Rectal smooth muscle tissue (tissue), 1 donor: ENCODE results near the gene MRPL44.

Experiments used
- H3K27ac ChIP-seq: one replicate; pipeline ENCODE4 v1.7.0; 2013; ENCODE audit warnings: low read depth, low read length, inconsistent platforms
- H3K27me3 ChIP-seq: one replicate; pipeline ENCODE4 v1.7.0; 2013; ENCODE audit warnings: low read length; ENCODE audit not compliant: control insufficient read depth, insufficient read depth
- H3K36me3 ChIP-seq: one replicate; pipeline ENCODE4 v1.7.0; 2013; ENCODE audit warnings: low read length; ENCODE audit not compliant: control insufficient read depth, insufficient read depth
- H3K4me1 ChIP-seq: one replicate; pipeline ENCODE4 v1.7.0; 2013; ENCODE audit warnings: low read length; ENCODE audit not compliant: control insufficient read depth, insufficient read depth
- H3K4me3 ChIP-seq: one replicate; pipeline ENCODE4 v1.7.0; 2013; ENCODE audit warnings: low read length
- H3K9ac ChIP-seq: one replicate; pipeline ENCODE4 v1.7.0; 2013; ENCODE audit warnings: low read length

The MRPL44 gene

GRCh38 chr2:223967981-223968380 lies 10.7 kb downstream of the MRPL44 start:
- no peaks in the 10 kb centered on the region for H3K4me1 ChIP-seq
- no peak overlapping the region for H3K9ac ChIP-seq
- no peak overlapping the region for H3K4me3 ChIP-seq
- no peaks in the 10 kb centered on the region for H3K27me3 ChIP-seq
- peaks cover 2% of the 10 kb centered on the region for H3K36me3 ChIP-seq
- no peak overlapping the region for H3K27ac ChIP-seq

- Histone ChIP-seq H3K27me3 (no peaks in the 10 kb centered on the region), H3K4me3 (no peak overlapping the region), H3K36me3 (peaks cover 2% of the 10 kb centered on the region), H3K27ac (no peak overlapping the region), H3K4me1 (no peaks in the 10 kb centered on the region), H3K9ac (no peak overlapping the region)
Observed at GRCh38 chr2:223969315-223969714, 12.1 kb downstream of the MRPL44 start.

GRCh38 chr2:223969856-223970255 lies 12.6 kb downstream of the MRPL44 start:
- no peaks in the 10 kb centered on the region for H3K4me1 ChIP-seq
- no peaks in the 10 kb centered on the region for H3K27me3 ChIP-seq
- no peak overlapping the region for H3K27ac ChIP-seq
- peaks cover 2% of the 10 kb centered on the region for H3K36me3 ChIP-seq
- H3K9ac ChIP-seq = no peak overlapping the region
- no peak overlapping the region for H3K4me3 ChIP-seq

- no peak overlapping the region for H3K9ac ChIP-seq
- H3K27me3 ChIP-seq = no peaks in the 10 kb centered on the region
- no peak overlapping the region for H3K27ac ChIP-seq
Observed at GRCh38 chr2:223970343-223971128, 13.3 kb downstream of the MRPL44 start.

GRCh38 chr2:223971731-223972130 lies 14.5 kb downstream of the MRPL44 start:
- no peak overlapping the region for H3K27ac ChIP-seq
- peaks cover 2% of the 10 kb centered on the region for H3K36me3 ChIP-seq
- H3K4me3 ChIP-seq = no peak overlapping the region
- no peak overlapping the region for H3K9ac ChIP-seq
- H3K4me1 ChIP-seq = no peaks in the 10 kb centered on the region
- no peaks in the 10 kb centered on the region for H3K27me3 ChIP-seq

More at GRCh38 chr2:223970343-223971128, 13.3 kb downstream of the MRPL44 start:
- no peak overlapping the region for H3K4me3 ChIP-seq
- H3K36me3 ChIP-seq = peaks cover 2% of the 10 kb centered on the region
- no peaks in the 10 kb centered on the region for H3K4me1 ChIP-seq

GRCh38 chr2:223972656-223973102 lies 15.4 kb downstream of the MRPL44 start:
- H3K36me3 ChIP-seq = peaks cover 2% of the 10 kb centered on the region

GRCh38 chr2:223973606-223974005 lies 16.3 kb downstream of the MRPL44 start:
- Histone ChIP-seq H3K27me3 (no peaks in the 10 kb centered on the region), H3K27ac (no peak overlapping the region), H3K4me1 (no peaks in the 10 kb centered on the region), H3K9ac (no peak overlapping the region), H3K4me3 (no peak overlapping the region), H3K36me3 (peaks cover 1% of the 10 kb centered on the region)

More at GRCh38 chr2:223972656-223973102, 15.4 kb downstream of the MRPL44 start:
- Histone ChIP-seq H3K27ac (no peak overlapping the region), H3K9ac (no peak overlapping the region), H3K27me3 (no peaks in the 10 kb centered on the region), H3K4me1 (no peaks in the 10 kb centered on the region), H3K4me3 (no peak overlapping the region)

GRCh38 chr2:223976635-223977226 lies 19.5 kb downstream of the MRPL44 start:
- Histone ChIP-seq H3K9ac (no peak overlapping the region), H3K36me3 (no peaks in the 10 kb centered on the region), H3K4me3 (no peak overlapping the region), H3K27ac (no peak overlapping the region), H3K4me1 (no peaks in the 10 kb centered on the region), H3K27me3 (no peaks in the 10 kb centered on the region)

GRCh38 chr2:223978451-223978850 lies 21.2 kb downstream of the MRPL44 start:
- Histone ChIP-seq H3K36me3 (no peaks in the 10 kb centered on the region), H3K27me3 (no peaks in the 10 kb centered on the region), H3K4me3 (no peak overlapping the region), H3K27ac (no peak overlapping the region), H3K4me1 (no peaks in the 10 kb centered on the region), H3K9ac (no peak overlapping the region)

GRCh38 chr2:223979730-223980396 lies 22.6 kb downstream of the MRPL44 start:
- Histone ChIP-seq H3K4me3 (no peak overlapping the region), H3K27ac (no peak overlapping the region), H3K36me3 (no peaks in the 10 kb centered on the region), H3K9ac (no peak overlapping the region), H3K4me1 (no peaks in the 10 kb centered on the region), H3K27me3 (no peaks in the 10 kb centered on the region)

- no peaks in the 10 kb centered on the region for H3K36me3 ChIP-seq
- no peak overlapping the region for H3K9ac ChIP-seq
- H3K27ac ChIP-seq = no peak overlapping the region
- H3K27me3 ChIP-seq = peaks cover 1% of the 10 kb centered on the region
- no peaks in the 10 kb centered on the region for H3K4me1 ChIP-seq
- H3K4me3 ChIP-seq = no peak overlapping the region
Observed at GRCh38 chr2:223980397-223980735, 23.1 kb downstream of the MRPL44 start.

- Histone ChIP-seq H3K9ac (no peak overlapping the region), H3K4me3 (no peak overlapping the region), H3K4me1 (no peaks in the 10 kb centered on the region), H3K27ac (no peak overlapping the region), H3K27me3 (peaks cover 3% of the 10 kb centered on the region), H3K36me3 (no peaks in the 10 kb centered on the region)
Observed at GRCh38 chr2:223980803-223981202, 23.5 kb downstream of the MRPL44 start.
